Stimulated activated naive CD8-positive, alpha-beta T cell treated with anti-CD3 and anti-CD28 coated beads, Interleukin-15, amount 100 ng/mL, for 72 hours (primary cell): Measurements from ENCODE around the gene ITGAV.
"Not testable (repeated sequence)": the region's sequence is repeated elsewhere in the genome, so short reads cannot be mapped to it uniquely, and the experiment has no call there.

Source experiments
- ATAC-seq: fragments of 150-1000 bp; cut with Tn5 transposase; 2 replicates; pipeline ENCODE4 v1.10.0; 2021; ENCODE audit warnings: mild to moderate bottlenecking, moderate library complexity
- DNase-seq, 2 donors: peaks; one replicate each; pipeline ENCODE4 v3.0.0; 2021 to 2022
- H3K27ac Mint-ChIP-seq, 2 donors: one replicate each; pipeline ENCODE4 v1.8.0; 2022; ENCODE audit warnings: mild to moderate bottlenecking in 2 of 2, mixed read lengths in 2 of 2, moderate library complexity in 2 of 2
- H3K27me3 Mint-ChIP-seq: one replicate; pipeline ENCODE4 v1.8.0; 2022; ENCODE audit warnings: mixed read lengths
- H3K4me1 Mint-ChIP-seq: one replicate; pipeline ENCODE4 v1.8.0; 2022; ENCODE audit warnings: mild to moderate bottlenecking, mixed read lengths
- H3K4me3 Mint-ChIP-seq, 2 donors: one replicate each; pipeline ENCODE4 v1.8.0; 2022; ENCODE audit warnings: mild to moderate bottlenecking in 2 of 2, mixed read lengths in 2 of 2, moderate library complexity in 1 of 2
- H3K9me3 Mint-ChIP-seq, 2 donors: one replicate each; pipeline ENCODE4 v1.8.0; 2022; ENCODE audit warnings: mixed read lengths in 2 of 2

The ITGAV gene

DNA sequence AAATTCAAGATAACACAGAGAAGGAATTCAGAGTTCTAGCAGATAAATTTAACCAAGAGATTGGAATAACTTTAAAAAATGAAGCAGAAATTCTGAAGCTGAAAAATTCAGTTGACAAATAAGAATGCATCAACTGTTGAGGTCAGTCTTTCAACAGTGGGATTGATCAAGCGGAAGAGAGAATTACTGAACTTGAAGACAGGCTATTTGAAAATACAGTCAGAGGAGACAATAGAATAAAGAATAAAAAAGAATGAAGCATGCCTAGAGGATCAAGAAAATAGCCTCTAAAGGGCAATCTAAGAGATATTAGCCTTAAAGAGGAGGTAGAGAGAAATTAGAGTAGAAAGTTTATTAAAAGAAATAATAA lies 27.7 kb upstream of the ITGAV start:
- H3K4me3 Mint-ChIP-seq = no peak overlapping the region
- no peak for DNase-seq
- no peaks in the 10 kb centered on the region for H3K9me3 Mint-ChIP-seq
- ATAC-seq = no peak
- no peaks in the 10 kb centered on the region for H3K4me1 Mint-ChIP-seq
- H3K27ac Mint-ChIP-seq = no peak overlapping the region
- H3K27me3 Mint-ChIP-seq = peaks cover 12% of the 10 kb centered on the region

DNA sequence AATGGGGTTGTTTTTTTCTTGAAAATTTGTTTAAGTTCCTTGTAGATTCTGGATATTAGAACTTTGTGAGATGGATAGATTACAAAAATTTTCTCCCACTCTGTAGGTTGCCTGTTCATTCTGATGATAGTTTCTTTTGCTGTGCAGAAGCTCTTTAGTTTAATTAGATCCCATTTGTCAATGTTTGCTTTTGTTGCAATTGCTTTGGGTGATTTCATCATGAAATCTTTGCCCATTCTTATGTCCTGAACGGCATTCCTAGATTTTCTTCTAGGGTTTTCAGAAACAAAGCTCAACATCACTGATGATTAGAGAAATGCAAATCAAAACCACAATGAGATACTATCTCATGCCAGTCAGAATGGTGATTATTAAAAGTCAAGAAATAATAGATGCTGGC lies 21.3 kb upstream of the ITGAV start:
- not testable (repeated sequence) for H3K4me3 Mint-ChIP-seq, ATAC-seq, H3K9me3 Mint-ChIP-seq, H3K4me1 Mint-ChIP-seq, DNase-seq, H3K27ac Mint-ChIP-seq
- peaks cover 12% of the 10 kb centered on the region for H3K27me3 Mint-ChIP-seq

DNA sequence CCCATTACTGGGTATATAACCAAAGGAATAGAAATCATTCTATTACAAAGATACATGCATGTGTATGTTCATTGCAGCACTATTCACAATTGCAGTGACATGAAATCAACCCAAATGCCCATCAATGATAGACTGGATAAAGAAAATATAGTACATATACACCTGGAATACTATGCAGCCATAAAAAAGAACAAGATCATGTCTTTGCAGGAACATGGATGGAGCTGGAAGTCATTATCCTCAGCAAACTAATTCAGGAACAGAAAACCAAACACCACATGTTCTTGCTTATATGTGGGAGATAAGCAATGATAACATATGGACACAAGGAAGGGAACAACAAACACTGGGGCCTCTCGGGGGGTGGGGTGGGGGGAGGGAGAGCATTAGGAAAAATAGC lies 20.7 kb upstream of the ITGAV start:
- H3K27ac Mint-ChIP-seq, H3K4me1 Mint-ChIP-seq, H3K4me3 Mint-ChIP-seq, DNase-seq, H3K9me3 Mint-ChIP-seq, ATAC-seq: not testable (repeated sequence)
- peaks cover 12% of the 10 kb centered on the region for H3K27me3 Mint-ChIP-seq

DNA sequence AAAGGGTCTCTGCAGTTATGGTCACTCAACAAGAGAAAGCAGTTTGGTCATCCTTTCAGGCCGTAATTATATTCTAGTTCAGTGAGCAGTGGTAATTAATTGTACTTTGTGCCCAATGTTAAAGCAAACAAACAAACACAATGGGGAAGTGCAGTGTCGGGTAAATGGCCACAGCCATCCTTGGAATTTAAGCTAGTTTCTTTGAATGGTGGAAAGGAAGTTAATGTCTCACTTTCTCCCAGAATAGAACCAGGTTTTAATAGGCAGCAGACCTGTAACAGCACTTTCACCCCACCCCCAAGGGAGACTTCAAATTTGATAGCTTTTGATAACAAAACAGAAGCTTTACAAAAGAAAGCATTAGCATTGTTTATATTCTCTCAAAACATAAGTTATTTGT lies 20.0 kb upstream of the ITGAV start:
- Mint-ChIP-seq H3K4me3 (no peak overlapping the region), H3K9me3 (no peaks in the 10 kb centered on the region), H3K4me1 (no peaks in the 10 kb centered on the region), H3K27me3 (peaks cover 8% of the 10 kb centered on the region), H3K27ac (no peak overlapping the region)
- DNase-seq = no peak
- ATAC-seq = no peak

DNA sequence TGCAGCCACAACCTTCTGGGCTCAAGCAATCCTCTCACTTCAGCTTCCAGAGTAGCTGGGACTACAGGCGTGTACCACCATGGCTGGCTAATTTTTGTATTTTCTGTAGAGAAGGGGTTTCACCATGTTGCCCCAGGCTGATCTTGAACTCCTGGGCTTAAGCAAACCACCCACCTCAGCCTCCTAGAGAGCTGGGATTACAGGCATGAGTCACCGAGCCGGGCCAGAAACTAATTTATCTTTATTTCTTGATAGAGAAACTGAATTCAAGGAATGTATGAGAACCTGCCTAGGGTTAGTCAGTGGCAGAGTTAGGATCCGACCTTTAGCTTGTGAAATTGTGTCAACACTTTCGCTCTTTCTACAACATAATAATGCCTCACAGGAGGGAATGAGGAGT lies 19.3 kb upstream of the ITGAV start:
- DNase-seq (no peak), ATAC-seq (no peak)
- H3K27ac Mint-ChIP-seq = no peak overlapping the region
- peaks cover 1% of the 10 kb centered on the region for H3K27me3 Mint-ChIP-seq
- H3K4me1 Mint-ChIP-seq = peaks cover 5% of the 10 kb centered on the region
- no peaks in the 10 kb centered on the region for H3K9me3 Mint-ChIP-seq
- H3K4me3 Mint-ChIP-seq = no peak overlapping the region

DNA sequence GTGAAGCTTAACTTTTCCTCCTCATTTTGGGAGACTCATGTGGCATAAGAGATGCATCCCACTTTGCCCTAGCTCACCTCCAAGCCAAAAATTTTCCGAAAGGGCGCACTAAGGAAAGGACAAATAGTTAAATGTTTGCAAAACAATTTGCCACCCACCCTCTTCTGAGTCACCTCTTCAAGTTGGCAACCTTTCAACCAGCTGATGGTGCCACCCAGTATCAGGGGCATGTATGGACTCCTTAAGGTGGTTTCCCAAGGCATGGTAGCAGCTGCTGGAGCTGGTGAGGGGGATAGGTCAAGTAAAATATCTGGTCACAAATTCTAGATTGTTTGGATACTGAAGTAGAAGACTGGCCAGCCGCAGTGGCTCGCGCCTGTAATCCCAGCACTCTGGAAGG lies 17.2 kb upstream of the ITGAV start:
- ATAC-seq (no peak), DNase-seq (no peak)
- no peak overlapping the region for H3K4me3 Mint-ChIP-seq
- H3K9me3 Mint-ChIP-seq = no peaks in the 10 kb centered on the region
- peaks cover 5% of the 10 kb centered on the region for H3K4me1 Mint-ChIP-seq
- no peak overlapping the region for H3K27ac Mint-ChIP-seq
- no peaks in the 10 kb centered on the region for H3K27me3 Mint-ChIP-seq

DNA sequence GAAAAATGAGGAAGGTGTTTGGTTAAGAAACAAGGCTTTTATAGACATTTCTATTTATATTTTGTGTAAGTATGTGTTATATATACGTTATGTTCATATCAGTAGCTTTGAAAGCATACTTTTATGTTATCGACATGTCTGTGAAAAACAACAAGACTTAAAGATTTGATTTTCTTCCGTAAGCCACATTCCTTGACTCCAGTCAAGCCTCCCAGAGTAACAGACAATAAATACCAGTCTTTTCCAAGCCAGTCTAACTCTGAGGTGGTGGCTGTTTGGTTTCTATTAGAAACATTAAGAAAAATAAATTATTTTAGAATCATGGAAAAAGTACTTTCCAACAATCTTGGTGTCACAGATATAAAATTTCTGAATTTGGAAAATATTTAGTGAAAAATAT lies 16.3 kb upstream of the ITGAV start:
- ATAC-seq (no peak), DNase-seq (no peak)
- Mint-ChIP-seq H3K4me3 (no peak overlapping the region), H3K27me3 (no peaks in the 10 kb centered on the region), H3K4me1 (peaks cover 5% of the 10 kb centered on the region), H3K27ac (no peak overlapping the region), H3K9me3 (no peaks in the 10 kb centered on the region)

DNA sequence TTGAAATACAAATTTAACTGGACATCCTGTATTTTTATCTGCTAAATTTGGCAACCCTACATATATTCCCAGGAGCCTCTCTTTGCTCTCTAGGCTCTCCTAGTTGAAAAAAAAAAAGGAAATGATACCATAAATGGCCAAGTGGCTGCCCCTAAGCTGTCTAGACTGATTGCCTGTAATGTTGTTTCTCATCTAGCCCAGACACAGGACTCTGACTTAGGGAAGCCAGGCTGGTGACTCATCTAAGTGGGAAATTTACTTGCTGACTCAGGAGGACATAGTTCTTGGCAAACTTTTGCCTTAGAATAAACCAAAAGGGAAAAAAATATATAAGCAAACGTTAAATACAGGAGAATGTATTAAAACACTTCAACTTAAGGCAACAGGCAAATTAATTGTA lies 14.6 kb upstream of the ITGAV start:
- no peaks in the 10 kb centered on the region for H3K9me3 Mint-ChIP-seq
- H3K4me1 Mint-ChIP-seq = peaks cover 5% of the 10 kb centered on the region
- no peak overlapping the region for H3K4me3 Mint-ChIP-seq
- no peak overlapping the region for H3K27ac Mint-ChIP-seq
- ATAC-seq (no peak), DNase-seq (no peak)
- no peaks in the 10 kb centered on the region for H3K27me3 Mint-ChIP-seq

DNA sequence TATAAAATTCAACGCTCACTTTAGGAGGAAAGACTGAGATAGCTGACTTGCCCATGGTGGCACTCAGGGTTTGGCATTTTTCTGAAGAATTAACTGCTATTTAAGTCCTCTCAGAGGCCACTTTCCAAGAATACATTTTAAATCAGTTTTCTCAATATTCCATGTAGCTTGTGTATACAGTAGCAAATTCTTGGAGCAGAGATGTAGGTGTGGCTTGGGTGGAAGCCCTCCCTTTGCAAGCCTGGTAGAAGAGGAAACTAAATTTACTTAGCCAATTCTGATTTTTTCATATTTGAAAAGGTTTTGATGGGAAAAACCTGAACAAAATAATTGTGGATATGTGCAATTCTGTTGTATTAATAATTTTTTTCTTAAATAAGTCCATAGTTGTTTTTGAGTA lies 14.0 kb upstream of the ITGAV start:
- Mint-ChIP-seq H3K27ac (no peak overlapping the region), H3K4me3 (no peak overlapping the region), H3K9me3 (no peaks in the 10 kb centered on the region), H3K4me1 (peaks cover 5% of the 10 kb centered on the region), H3K27me3 (no peaks in the 10 kb centered on the region)
- ATAC-seq (no peak), DNase-seq (no peak)

DNA sequence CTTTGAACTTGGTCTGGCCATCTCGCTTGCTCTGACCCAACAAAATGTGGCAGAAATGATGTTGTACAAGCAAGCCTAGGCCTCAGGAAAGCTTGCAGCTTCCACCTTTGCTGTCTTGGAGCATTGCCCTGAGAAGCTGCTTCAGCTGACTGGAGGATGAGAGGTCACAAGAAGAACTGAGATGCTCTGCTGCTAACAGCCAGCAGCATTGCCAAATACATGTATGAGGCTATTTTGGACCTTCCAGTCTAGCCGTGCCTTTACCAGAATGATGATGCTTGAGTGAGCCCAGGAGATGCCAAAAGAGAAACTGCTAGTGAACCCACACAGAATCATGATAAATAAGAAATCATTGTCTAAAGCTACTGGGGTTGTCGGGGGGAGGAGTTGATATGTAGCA lies 13.2 kb upstream of the ITGAV start:
- DNase-seq (no peak), ATAC-seq (no peak)
- H3K4me1 Mint-ChIP-seq = peaks cover 5% of the 10 kb centered on the region
- no peak overlapping the region for H3K27ac Mint-ChIP-seq
- H3K4me3 Mint-ChIP-seq = no peak overlapping the region
- no peaks in the 10 kb centered on the region for H3K9me3 Mint-ChIP-seq
- H3K27me3 Mint-ChIP-seq = no peaks in the 10 kb centered on the region

DNA sequence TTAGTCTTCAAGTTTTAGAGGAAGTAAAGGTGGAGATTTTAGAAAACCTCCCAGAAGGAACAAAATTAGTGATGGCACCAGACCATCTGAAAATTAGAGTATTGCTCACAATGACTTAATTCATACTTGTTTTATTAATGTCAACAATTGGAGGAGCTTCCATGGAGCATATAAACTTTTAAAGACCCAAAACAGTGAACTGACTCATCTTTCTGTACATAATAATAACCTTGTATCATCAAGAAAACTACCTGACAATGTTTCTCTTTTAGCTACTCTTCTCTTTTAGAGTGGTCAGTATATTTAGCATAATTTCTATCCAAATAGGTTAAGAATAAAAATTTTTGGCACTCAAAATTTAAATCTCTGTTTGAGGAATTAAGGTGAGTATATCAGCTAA lies 7.2 kb upstream of the ITGAV start:
- H3K9me3 Mint-ChIP-seq = no peaks in the 10 kb centered on the region
- ATAC-seq = no peak

DNA sequence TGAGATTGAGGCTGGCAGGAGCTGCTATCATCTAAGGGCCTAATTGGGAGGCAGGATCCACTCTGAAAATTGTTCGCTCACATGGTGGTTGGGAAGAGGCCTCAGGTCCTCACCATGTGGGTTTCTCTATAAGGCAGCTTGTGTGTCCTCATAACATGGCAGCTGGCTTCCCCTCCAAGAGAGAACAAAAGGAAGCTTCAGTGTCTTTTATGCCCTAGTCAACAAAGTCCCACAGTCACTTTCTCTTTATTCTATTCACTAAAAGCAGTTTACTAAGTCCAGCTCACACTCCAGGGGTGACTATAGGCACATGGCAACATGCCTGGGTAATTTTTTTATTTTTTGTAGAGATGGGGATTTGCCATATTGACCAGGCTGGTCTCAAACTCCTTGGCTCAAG lies 5.8 kb upstream of the ITGAV start:
- Mint-ChIP-seq H3K9me3 (no peaks in the 10 kb centered on the region), H3K27me3 (no peaks in the 10 kb centered on the region), H3K4me3 (no peak overlapping the region), H3K27ac (no peak overlapping the region), H3K4me1 (peaks cover 2% of the 10 kb centered on the region)
- no peak for ATAC-seq
- DNase-seq = no peak

More for the DNA sequence above, 7.2 kb upstream of the ITGAV start:
- Mint-ChIP-seq H3K27me3 (no peaks in the 10 kb centered on the region), H3K4me1 (no peaks in the 10 kb centered on the region), H3K27ac (no peak overlapping the region), H3K4me3 (no peak overlapping the region)
- DNase-seq = no peak

DNA sequence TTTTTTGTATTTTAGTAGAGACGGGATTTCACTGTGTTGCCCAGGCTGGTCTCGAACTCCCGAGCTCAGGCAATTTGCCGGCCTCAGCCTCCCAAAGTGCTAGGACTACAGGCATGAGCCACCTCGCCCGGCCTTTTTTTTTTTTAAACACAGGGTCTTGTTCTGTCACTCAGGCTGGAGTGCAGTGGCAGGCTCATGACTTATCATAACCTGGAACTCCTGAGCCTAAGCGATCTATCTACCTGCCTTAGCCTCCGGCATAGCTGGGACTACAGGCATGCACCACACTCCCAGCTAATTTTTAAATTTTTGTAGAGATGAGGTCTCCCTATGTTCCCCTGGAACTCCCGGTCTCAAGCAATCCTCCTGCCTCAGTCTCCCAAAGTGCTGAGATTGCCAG lies 1.4 kb upstream of the ITGAV start:
- H3K9me3 Mint-ChIP-seq = no peaks in the 10 kb centered on the region
- DNase-seq (no peak), ATAC-seq (no peak)
- no peaks in the 10 kb centered on the region for H3K27me3 Mint-ChIP-seq
- H3K27ac Mint-ChIP-seq = no peak overlapping the region
- H3K4me3 Mint-ChIP-seq = no peak overlapping the region
- H3K4me1 Mint-ChIP-seq = peaks cover 18% of the 10 kb centered on the region

DNA sequence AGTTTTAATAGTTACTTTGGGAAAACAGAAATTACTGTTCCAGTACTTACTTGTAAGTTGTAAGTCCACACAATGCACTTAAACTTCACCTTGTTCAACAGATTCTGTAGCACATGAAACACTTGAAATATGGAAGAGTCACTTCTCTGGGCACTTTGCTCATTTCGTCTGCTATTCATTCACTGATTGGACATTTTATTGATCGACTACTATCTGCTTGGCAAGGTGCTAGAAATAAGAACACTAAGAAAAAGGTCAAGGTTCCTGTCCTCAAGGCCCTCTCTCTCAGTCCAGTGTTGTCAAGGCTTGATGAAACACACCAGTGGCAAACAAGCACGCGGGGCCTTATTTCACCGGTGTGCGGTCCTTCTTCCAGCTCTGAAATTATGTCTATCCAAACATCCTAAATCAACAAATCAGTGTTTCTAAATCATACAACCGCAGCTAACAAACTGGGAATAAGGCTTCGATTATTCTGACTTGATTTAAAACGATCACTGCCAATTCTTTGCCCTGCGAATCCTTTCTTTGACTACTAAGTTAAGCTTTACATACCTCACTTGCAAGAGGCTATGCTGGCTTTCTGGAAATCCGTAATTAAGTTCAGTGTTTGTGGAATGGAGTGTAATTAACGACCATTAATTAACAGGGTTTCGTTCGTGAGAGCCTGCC lies 780 bp upstream of the ITGAV start:
- DNase-seq = peak in 1 of 2 donors; percentile 5
- peak overlapping the region; percentile 77 to 89 for H3K4me3 Mint-ChIP-seq
- peaks cover 18% of the 10 kb centered on the region for H3K4me1 Mint-ChIP-seq
- peak overlapping the region; percentile 84 to 94 for H3K27ac Mint-ChIP-seq
- no peak for ATAC-seq
- H3K27me3 Mint-ChIP-seq = no peaks in the 10 kb centered on the region
- no peaks in the 10 kb centered on the region for H3K9me3 Mint-ChIP-seq

DNA sequence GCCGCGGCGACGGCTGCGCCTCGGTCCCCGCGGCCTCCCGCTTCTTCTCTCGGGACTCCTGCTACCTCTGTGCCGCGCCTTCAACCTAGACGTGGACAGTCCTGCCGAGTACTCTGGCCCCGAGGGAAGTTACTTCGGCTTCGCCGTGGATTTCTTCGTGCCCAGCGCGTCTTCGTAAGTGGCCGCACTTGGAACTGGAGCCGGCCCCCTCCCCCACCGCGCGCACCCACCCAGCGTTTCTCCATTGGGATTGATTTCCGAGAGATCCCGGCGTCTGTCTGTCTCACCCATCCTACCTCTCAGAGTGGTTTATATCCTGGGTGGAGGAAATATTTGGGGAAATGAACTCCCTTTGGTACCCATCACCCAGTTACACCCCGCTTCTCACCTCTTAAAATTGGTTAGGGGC lies 498 bp downstream of the ITGAV start:
- ATAC-seq (no peak), DNase-seq (no peak)
- Mint-ChIP-seq H3K9me3 (no peaks in the 10 kb centered on the region), H3K4me3 (peak overlapping the region; percentile 77 to 89), H3K4me1 (peaks cover 24% of the 10 kb centered on the region), H3K27me3 (no peaks in the 10 kb centered on the region), H3K27ac (peak overlapping the region; percentile 61 to 91)

DNA sequence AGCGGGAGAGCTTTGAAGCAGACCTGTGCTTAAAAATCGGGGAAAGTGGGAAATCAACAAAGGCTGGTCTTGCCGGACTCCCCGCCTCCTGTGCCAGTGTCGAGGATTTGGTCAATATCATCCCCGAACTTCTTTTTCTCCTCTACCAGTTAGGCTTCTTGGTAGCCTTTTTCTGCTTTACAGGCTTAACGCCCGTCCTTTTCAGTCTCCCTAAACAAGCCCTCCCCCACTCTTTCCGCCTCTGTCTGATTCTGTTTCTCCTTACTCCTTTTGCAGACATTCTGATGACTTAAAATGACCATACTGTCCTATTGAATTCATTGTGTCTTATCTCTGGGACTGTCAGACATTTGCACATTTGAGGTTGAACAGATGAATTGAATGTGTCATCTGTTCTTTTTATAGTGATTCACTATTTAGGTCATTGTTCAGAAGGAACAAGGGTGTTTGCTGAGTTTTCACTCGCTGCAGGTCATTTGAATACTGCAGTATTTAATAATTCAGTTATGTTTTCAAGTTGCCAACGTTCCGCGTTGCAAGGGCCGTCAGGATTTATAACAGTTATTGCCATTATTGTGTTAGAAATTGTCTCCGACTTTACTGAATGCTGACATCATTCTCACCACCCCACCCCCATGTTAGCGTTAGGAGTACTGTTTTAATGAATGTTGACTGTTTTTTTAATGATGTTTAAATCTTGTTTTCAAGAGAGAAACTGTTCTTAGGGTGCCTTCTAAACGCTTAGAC lies 1.1 kb downstream of the ITGAV start:
- Mint-ChIP-seq H3K27ac (peak overlapping the region; percentile 61 to 91), H3K4me3 (peak overlapping the region; percentile 77 to 89), H3K9me3 (no peaks in the 10 kb centered on the region), H3K4me1 (peaks cover 24% of the 10 kb centered on the region), H3K27me3 (no peaks in the 10 kb centered on the region)
- DNase-seq (peak; percentile 10 to 24), ATAC-seq (peak; percentile 26)

DNA sequence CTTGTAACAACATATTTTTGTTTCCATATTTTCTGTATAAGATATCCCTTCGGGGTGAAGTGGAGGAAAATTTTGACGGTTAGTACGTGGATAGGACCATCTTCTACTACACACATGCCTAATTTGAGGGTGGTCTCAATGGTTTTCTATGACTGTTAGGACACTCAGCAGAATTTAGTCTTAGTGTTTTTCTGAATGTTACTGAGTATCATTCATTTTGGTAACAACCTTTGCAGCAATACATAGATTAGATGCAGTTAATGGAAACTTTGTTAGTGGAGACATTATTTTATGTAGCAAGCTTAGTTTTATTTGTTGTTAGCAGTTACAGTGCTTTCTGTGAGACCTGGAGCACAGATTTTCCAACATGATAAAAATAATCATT lies 1.6 kb downstream of the ITGAV start:
- Mint-ChIP-seq H3K4me3 (peak overlapping the region; percentile 77 to 89), H3K9me3 (no peaks in the 10 kb centered on the region), H3K27me3 (no peaks in the 10 kb centered on the region), H3K27ac (peak overlapping the region in 1 of 2 donors; percentile 15), H3K4me1 (peaks cover 24% of the 10 kb centered on the region)
- ATAC-seq (no peak), DNase-seq (no peak)
